ENCODE data around the gene CCBE1.

DNA sequence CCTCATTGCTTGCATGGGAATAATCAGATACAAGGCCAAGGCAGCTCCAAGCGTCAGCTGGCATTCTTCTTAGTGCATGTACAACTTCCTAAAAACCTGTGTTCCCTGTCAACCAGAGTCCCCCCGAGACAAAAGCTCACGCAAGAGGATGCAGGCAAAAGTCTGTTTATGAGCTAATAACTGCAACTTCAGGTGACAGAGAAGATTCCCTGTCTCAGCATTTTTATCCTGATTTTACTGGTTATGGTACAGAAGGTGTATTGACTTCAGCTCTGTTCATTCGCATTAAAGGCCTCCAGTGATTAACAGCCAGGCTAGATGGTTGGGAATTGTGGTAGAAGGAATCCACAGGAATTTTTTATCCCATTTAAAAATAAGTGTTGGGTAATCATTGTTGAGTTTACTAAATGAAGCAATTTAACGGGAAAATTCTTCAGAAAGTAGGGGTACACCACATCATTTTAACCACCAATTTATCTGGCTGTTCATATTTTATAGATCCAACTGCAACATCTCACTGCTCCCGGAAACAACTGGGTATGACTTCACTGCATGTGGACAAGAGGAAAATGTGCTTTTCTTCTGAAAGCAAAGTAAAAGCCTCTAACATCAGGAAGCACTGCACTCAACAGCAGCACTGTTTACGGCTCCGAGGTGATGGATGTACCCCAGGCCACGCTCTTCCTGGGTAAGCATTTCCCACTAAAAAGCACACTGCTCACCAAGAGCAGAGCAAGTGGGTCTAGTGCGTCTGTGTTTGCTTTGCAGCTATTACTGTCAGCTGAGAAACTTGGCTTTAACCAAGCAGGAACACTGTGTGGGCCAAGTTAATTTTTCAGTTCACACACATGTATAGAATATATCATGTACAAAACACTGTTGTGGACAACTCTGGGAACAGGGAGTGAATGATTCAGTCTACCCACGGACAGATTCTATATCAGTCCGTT, 31.9 kb downstream of the CCBE1 start:
- no peak for TF ChIP-seq POLR2AphosphoS5 (IDR thresholded peaks at IDR 0.05; ENCODE audit: low read depth)
- TF ChIP-seq CTCF (IDR thresholded peaks at IDR 0.05; ENCODE audit: insufficient read depth, low read length) = no peak
- TF ChIP-seq GABPA (IDR thresholded peaks at IDR 0.05; ENCODE audit: low read depth) = no peak
- TF ChIP-seq, protein P1, sequence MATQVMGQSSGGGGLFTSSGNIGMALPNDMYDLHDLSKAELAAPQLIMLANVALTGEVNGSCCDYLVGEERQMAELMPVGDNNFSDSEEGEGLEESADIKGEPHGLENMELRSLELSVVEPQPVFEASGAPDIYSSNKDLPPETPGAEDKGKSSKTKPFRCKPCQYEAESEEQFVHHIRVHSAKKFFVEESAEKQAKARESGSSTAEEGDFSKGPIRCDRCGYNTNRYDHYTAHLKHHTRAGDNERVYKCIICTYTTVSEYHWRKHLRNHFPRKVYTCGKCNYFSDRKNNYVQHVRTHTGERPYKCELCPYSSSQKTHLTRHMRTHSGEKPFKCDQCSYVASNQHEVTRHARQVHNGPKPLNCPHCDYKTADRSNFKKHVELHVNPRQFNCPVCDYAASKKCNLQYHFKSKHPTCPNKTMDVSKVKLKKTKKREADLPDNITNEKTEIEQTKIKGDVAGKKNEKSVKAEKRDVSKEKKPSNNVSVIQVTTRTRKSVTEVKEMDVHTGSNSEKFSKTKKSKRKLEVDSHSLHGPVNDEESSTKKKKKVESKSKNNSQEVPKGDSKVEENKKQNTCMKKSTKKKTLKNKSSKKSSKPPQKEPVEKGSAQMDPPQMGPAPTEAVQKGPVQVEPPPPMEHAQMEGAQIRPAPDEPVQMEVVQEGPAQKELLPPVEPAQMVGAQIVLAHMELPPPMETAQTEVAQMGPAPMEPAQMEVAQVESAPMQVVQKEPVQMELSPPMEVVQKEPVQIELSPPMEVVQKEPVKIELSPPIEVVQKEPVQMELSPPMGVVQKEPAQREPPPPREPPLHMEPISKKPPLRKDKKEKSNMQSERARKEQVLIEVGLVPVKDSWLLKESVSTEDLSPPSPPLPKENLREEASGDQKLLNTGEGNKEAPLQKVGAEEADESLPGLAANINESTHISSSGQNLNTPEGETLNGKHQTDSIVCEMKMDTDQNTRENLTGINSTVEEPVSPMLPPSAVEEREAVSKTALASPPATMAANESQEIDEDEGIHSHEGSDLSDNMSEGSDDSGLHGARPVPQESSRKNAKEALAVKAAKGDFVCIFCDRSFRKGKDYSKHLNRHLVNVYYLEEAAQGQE (IDR thresholded peaks at IDR 0.05; ENCODE audit: insufficient replicate concordance, low read depth) = no peak
- TF ChIP-seq SPI1 (IDR thresholded peaks at IDR 0.05; ENCODE audit: borderline replicate concordance, low read depth) = no peak

Measured in HL-60 (cell line).